HG03565 (cell line): ENCODE measurements around the gene PGPEP1.
"Not testable (repeated sequence)": the region's sequence is repeated elsewhere in the genome, so short reads cannot be mapped to it uniquely, and the experiment has no call there.

Experiments used
- ATAC-seq: cut with Tn5 transposase; IDR thresholded peaks from one replicate; pipeline ENCODE4 v1.9.1; 2021; ENCODE audit warnings: mild to moderate bottlenecking, moderate library complexity; ENCODE audit not compliant: unreplicated experiment

The PGPEP1 gene

DNA sequence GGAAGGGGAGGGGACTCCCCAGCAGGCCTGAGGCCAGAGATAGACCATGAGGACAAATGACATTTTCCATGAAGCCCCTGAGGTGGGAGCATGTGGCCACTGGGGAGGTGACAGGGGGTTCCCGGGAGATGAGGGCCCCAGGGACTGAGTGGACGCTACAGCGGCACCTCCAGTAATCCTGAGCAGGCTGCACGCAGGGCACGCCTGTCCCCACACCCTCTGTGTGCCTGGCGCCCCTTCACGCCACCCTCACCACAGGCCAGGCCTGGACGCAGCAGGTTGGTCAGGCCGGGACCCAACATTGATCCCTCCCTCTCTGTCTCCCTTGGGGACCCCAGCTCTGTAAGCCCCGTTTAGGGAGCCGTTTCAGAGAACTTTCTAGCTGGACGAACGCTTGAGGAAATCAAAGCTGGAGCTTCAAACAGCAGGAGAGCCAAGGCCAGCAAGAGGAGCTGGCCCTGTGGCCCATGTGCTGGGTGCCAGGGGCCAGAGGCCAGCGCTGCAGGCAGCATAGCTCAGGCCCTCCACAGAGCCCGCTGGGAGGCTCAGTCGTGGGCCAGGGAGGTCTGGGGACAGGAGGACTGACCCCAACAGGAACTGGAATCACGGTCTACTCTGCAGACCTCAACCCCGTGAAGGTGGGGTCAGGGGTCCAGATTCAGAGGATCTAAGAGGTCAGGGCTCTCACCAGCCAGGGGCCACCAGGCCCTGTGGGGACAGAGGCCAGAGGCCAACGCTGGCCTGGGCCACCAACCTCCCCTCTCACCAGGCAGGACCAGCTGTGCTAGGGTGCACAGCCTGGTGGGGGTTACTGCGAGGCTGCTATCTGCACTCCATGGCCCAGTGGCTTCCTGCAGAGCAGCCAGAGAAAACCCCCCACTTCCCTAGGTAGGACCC, 32.1 kb upstream of the PGPEP1 start:
- ATAC-seq, result no peak

GRCh38 chr19:18308948-18309325, 31.5 kb upstream of the PGPEP1 start:
- ATAC-seq, result no peak

- no peak for ATAC-seq
Measured at GRCh38 chr19:18309525-18310064, 30.8 kb upstream of the PGPEP1 start.

DNA sequence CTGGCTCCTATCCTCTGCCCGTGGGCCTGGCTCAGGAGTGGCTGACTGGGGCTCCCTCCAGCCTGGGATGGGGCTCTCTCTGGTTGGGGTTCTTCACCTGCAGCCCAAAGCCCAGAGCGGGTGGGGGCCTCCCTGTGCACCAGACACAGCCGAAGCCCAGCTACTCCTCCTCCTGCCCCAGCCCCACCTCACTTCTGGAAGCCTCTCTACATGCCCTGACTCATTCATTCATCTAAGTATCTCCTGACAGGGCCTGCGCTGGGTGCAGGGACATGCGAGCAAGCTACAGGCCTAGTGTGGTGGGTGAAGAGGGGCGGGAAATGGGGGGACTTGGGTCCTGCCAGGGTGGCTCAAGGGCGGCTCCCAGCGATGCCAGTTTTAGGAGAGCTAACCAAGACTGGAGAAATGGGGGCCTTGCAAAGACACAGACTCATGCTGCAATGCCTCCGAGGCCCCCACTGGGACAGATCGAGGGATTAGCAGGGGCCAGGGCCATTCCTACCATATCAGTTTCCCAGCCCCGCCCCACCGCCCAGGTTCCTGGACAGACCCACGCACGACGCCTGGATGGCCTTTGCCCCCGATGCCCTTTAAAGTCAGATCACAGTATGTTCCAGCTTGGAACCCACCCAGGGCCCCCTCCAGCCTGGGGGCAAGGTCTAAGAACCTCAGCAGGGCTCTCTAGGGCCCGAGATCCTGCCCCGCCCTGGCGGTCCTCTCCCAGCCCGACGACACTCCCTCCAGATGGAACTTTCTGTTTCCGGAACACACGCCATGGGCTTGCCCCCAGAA, 30.1 kb upstream of the PGPEP1 start:
- no peak for ATAC-seq

DNA sequence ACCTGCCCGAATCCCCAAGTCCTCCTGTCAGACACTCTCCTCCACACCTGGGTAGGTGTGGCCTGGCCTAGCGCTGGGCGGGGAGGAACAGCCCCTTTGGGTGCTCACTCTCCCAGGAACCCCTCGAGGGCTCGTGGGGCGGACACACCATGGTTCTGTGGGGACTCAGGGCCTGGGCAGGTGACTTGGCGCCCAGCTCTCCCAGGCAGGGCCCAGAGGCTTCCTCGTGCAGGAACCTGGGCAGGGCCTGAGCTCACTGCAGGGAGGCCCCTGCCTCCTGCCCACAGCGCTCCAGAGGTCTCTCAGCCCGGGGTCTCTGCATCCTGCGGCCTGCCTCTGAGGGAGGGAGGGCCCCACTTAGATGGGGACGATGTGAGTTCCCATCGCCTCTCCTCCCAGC, 29.4 kb upstream of the PGPEP1 start:
- ATAC-seq, result no peak

- ATAC-seq, result no peak
Measured at GRCh38 chr19:18311502-18312091, 28.8 kb upstream of the PGPEP1 start.

GRCh38 chr19:18312092-18312534, 28.3 kb upstream of the PGPEP1 start:
- no peak for ATAC-seq

DNA sequence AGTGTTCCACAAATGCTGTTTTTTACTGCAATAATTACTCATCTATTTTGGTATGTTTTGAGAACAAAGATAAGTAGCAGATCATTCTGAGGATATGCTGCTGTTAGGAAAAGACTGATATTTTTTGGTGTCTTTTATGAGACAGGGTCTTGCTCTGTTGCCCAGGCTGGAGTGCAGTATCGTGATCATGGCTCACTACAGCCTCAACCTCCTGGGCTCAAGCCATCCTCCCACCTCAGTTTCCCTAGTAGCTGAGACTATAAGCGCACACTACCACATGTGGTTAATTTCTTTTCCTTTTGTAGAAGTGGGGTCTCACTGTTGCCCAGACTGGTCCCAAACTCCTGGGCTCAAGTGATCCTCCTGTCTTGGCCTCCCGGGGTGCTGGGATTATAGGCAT, 27.0 kb upstream of the PGPEP1 start:
- no peak for ATAC-seq

DNA sequence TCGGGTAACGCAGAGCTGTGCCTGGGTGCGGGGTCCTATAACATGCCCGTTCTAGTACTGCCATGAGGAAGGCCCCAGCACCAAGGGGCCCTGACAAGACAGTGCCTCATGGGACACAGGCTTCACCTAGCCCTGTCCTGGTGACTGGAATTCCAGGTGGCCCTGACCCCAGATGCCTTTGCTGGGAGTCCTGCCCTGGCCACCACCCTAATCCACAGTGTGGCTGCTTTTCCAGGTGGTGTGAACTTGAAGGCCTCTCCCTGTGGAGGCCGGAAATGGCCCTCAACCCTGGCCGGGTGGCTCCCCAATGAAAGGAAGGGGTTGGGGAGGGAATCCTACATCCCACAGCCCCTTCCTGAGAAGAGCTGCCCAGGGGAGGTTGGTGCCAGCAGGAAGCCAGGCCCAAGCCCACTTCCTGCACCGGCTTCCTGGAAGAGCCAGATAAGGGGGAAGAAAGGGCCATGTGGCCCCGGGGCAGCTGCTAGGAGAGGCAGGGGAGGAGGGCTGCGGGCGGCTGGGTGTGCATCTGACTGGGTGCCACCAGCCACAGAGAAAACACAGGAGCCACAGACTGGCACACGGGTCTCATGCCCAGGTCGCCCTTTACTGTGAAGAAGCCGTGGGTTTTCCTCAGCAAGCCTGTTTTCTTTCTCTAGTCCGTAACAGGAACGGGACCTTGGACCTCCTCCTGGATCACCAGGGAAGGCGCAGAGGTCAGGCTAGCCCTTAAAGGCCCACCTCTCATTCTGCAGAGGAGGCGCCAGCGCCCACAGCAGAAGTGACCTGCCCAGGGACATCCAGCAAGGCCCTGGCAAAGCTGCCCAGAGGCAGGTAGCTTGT, 22.2 kb upstream of the PGPEP1 start:
- ATAC-seq, result no peak

DNA sequence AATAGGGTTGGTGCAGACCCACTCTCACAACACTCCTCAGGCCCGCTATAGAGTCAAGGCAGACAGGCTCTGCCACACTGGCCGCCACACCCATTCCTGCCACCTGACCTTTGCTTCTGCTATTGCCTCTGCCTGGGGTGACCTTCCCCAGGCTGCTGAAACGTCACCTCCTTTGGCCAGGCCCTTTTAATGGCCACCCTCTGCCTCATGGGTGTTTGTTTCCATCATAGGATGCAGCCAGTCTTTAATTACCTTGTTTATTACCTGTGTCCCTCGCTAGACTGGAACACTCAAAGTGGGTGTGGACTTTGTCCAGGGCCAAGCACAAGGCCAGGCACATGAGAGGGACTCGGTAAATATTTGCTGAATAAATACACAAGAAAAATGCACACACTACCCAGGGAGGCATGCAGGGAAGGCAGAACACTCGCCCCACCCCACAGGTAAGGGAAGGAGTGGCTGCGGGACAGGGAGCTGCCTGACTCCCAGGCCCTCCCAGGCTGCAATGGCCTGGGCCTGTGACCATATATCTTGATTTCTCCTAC, 20.7 kb upstream of the PGPEP1 start:
- ATAC-seq, result no peak

- no peak for ATAC-seq
Measured at GRCh38 chr19:18320865-18321733, 19.3 kb upstream of the PGPEP1 start.

GRCh38 chr19:18321734-18322102, 18.7 kb upstream of the PGPEP1 start:
- ATAC-seq, result no peak

- no peak for ATAC-seq
Measured at GRCh38 chr19:18322318-18322758, 18.1 kb upstream of the PGPEP1 start.

DNA sequence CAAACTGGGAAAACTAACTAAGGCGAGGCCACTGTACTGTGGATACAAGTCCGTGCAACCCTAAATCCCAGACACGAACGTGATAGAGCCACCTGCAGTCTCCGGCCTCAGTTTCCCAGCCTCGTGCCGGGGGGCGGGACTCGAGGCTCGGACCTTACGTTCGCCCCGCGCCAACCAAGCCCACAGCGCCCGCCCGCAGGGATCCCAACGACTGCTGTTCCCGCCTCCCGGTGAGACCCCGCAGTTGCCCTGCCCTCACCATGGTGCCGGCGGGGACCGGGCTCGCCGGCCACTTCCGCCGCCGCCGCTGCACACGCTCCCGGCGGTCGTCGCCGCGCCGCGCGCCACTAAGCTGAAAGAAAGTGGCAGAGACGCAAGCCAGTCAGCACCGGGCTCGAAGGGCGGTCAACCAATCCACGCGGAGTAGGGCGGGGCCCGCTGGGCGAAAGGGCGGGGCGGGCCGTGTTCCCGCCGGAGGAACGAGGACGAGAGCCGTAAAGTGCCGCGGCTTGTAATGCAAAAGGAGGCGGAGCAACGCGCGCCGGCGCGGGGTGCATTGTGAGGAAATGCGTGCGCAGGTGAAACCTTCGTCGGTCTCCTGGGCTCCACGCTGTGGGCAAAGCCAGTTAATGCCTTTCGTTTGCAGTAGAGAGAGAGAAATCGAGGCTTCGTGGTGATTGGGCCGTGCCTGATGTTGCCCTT, 17.5 kb upstream of the PGPEP1 start, which contains the start of gene LSM4:
Gene LSM4 (minus strand): TSS at position 318 of the 702 bp plus-strand sequence. CDS start 56 bp downstream, at position 262.
- ATAC-seq, result peak; percentile 87

- not testable (repeated sequence) for ATAC-seq
Measured at GRCh38 chr19:18324373-18324731, 16.0 kb upstream of the PGPEP1 start.

GRCh38 chr19:18326772-18327171, 13.6 kb upstream of the PGPEP1 start:
- ATAC-seq, result no peak

DNA sequence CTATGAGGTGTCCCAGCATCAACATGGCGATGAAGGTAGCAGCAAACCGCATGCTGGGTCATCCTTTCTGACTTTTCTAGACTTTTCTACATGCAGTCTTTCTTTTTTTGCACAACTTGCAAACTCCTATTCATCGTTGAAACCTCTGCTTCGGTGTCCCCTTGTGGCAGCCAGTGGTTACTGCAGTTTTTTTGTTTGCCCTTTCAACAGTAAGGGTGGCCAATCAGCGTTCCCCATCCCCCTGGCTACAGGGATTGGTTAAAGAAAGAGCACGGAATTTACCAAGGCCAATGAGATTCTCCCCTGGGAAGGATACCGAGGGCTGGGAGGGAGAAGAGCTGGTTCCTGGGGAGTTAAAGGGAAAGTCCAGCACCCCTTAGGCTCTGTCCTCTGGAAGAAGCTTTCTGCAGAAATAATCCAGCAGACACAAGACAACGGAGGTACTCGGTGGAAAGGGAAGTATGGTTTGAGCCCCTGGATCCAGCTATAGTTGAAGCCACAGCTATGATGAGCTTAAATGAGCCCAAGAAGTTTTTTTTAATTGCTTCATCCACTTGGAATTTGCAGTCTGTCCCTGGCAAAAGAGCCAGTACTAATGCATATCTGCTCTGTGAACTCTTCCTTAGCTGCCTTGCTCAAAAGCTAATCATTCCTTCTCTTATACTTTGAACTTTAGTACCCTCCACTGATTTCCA, 11.9 kb upstream of the PGPEP1 start:
- peak; percentile 85 for ATAC-seq

DNA sequence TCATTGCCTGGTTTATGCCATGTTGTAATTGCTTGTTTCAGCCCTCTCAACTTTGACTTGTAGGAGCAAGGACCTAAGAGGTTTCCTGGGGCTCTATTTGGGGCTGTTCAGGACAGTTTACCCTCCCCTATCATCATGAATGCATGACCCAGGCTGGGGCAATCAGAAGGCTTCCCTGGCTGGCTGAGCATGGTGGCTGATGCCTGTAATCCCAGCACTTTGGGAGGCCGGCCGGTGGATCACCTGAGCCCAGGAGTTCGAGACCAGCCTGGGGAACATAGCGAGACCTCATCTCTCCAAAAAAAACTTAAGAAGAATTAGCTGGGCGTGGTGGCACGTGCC, 11.4 kb upstream of the PGPEP1 start:
- no peak for ATAC-seq
